T-helper 2 cell treated with Interferon-gamma antibody and Interleukin-4, amounts not matched to agents 5 μg/mL and 100 μg/mL, for 36 hours (primary cell): ENCODE data around the gene ARAP1.

Experiments used
- DNase-seq: peaks from one replicate; pipeline ENCODE4 v3.0.0; 2021; ENCODE audit warnings: low spot score
- H3K27ac Mint-ChIP-seq: one replicate; pipeline ENCODE4 v1.8.0; 2021; ENCODE audit warnings: mild to moderate bottlenecking, mixed read lengths
- H3K27me3 Mint-ChIP-seq: one replicate; pipeline ENCODE4 v1.8.0; 2021; ENCODE audit warnings: low read depth, mixed read lengths
- H3K36me3 Mint-ChIP-seq: one replicate; pipeline ENCODE4 v1.8.0; 2021; ENCODE audit warnings: low read depth, mixed read lengths
- H3K4me1 Mint-ChIP-seq: one replicate; pipeline ENCODE4 v1.8.0; 2021; ENCODE audit warnings: low read depth, mixed read lengths
- H3K4me3 Mint-ChIP-seq: one replicate; pipeline ENCODE4 v1.8.0; 2022; ENCODE audit warnings: mild to moderate bottlenecking, moderate library complexity, mixed read lengths
- H3K9me3 Mint-ChIP-seq: one replicate; pipeline ENCODE4 v1.8.0; 2021; ENCODE audit warnings: mixed read lengths

Gene ARAP1

DNA sequence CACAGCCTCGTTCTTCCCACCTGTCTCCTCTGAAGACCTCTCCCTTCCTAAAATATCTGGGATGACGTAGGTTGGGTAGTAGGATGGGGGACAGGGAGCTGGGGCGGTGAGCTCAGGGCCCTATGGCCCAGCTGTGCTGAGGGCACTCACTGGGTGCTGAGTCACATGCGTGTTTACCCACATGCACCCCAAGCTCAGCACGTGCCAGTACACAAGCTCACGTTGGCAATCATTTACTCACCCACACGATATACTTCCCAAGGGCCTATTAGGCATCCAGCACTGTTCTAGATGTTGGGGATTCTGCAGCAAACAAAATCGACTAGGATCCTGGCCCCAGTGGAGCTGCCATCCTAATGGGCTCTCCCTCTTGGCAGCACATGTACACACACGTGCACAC lies 28.7 kb downstream of the ARAP1 start:
- DNase-seq = no peak
- Mint-ChIP-seq H3K4me3 (peak overlapping the region; percentile 12), H3K27ac (peak overlapping the region; percentile 7), H3K27me3 (no peaks in the 10 kb centered on the region), H3K4me1 (peaks cover 29% of the 10 kb centered on the region), H3K9me3 (no peaks in the 10 kb centered on the region), H3K36me3 (peaks cover 7% of the 10 kb centered on the region)

DNA sequence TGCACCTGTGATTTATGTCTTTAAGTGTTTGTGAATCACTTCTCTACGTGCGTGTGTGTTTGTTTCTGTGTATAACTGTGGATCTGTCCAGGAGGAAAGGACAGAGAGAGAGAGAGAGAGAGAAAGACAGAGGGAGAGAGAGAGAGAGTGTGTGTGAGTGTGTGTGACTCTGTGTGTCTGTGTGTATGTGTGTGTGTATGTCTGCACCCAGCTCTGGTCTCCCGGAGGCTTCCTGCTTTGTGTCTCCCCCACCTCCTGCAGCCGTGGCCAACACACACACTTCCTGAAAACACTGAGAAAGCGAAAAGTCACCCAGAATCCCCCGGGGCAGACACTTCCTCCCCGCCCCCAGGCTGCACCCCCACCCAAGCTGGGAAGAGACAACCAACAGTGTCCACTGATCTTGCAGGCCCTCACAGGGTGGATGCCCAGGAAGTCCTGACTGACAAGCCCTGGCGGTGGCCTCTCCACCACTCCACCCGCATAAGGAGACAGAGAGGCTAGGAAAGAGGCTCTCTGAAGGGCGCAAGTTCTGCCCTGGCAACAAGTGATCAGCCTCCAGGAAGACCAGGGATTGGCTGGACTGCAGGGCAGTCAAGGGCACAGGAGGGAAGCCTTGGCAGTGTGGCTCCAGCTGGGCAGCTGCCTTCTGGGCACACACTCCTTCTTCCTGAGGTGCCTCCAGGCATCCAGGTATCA lies 30.0 kb downstream of the ARAP1 start:
- DNase-seq = peak; percentile 79
- Mint-ChIP-seq H3K27me3 (no peaks in the 10 kb centered on the region), H3K9me3 (no peaks in the 10 kb centered on the region), H3K4me3 (peak overlapping the region; percentile 96), H3K4me1 (peaks cover 32% of the 10 kb centered on the region), H3K27ac (peak overlapping the region; percentile 93), H3K36me3 (peaks cover 7% of the 10 kb centered on the region)

DNA sequence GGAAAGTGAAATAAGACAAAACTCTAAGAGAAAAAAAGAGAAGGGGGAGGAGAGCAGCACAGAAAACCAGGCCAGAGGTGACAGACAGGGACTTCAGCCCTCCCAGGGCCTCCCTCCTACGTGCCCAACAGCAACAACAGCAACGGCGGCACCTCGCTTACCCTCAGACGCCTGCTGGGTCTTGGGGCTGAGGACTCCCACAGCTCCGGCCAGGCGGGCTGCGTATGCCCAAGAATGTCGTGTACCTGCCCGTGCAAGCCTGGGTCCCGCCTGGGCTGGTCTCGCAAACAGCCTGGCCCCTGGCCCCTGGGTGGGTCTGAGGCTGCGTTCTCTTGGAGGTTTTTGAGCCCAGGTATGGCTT lies 30.5 kb downstream of the ARAP1 start:
- Mint-ChIP-seq H3K36me3 (peaks cover 7% of the 10 kb centered on the region), H3K4me1 (peaks cover 32% of the 10 kb centered on the region), H3K27ac (peak overlapping the region; percentile 93), H3K4me3 (peak overlapping the region; percentile 96), H3K9me3 (no peaks in the 10 kb centered on the region), H3K27me3 (no peaks in the 10 kb centered on the region)
- DNase-seq = peak; percentile 27

DNA sequence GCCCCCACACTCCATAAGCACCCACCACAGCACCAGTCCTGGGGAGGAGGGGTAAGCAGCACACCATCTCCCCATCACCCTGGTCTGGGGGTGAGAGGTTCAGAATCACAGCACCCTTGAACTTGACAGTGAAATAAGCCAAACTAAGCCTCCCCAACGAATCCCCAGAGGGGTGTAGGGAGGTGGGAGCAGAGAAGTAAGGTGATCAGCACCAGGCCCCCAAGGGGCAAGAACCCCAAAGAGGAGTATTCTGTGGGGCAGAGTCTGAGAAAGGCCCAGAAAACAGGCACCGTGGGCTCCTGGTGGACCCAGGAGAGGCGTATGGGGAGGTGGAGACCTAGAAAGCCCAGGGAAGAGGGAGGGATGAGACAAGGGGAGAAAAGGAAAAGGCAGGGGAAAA lies 30.9 kb downstream of the ARAP1 start:
- H3K4me1 Mint-ChIP-seq = peaks cover 32% of the 10 kb centered on the region
- H3K9me3 Mint-ChIP-seq = no peaks in the 10 kb centered on the region
- H3K27ac Mint-ChIP-seq = peak overlapping the region; percentile 93
- no peak for DNase-seq
- H3K27me3 Mint-ChIP-seq = no peaks in the 10 kb centered on the region
- H3K36me3 Mint-ChIP-seq = peaks cover 7% of the 10 kb centered on the region
- H3K4me3 Mint-ChIP-seq = peak overlapping the region; percentile 96

DNA sequence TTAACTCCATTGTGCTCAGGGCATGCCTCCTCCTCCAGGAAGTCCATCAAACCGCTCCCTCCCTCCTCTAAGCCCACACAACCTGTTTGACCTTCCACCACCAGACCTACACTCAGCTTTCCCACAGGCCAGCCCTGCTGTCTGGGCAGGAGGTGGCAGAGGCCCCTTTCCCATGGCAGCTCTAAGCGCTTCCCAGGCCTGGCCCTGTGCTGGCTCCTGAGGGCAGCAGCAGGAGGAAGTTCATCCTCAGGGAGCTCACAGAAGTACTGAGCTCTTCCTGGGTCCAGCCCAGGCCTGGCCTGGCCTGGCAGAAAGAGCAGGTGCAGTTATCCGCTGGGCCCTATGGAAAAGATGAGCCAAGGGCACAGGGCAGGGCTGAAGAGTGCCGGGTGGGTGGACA lies 31.4 kb downstream of the ARAP1 start:
- no peaks in the 10 kb centered on the region for H3K27me3 Mint-ChIP-seq
- peak overlapping the region; percentile 96 for H3K4me3 Mint-ChIP-seq
- H3K4me1 Mint-ChIP-seq = peaks cover 32% of the 10 kb centered on the region
- no peak for DNase-seq
- peak overlapping the region; percentile 93 for H3K27ac Mint-ChIP-seq
- H3K9me3 Mint-ChIP-seq = no peaks in the 10 kb centered on the region
- H3K36me3 Mint-ChIP-seq = peaks cover 7% of the 10 kb centered on the region

DNA sequence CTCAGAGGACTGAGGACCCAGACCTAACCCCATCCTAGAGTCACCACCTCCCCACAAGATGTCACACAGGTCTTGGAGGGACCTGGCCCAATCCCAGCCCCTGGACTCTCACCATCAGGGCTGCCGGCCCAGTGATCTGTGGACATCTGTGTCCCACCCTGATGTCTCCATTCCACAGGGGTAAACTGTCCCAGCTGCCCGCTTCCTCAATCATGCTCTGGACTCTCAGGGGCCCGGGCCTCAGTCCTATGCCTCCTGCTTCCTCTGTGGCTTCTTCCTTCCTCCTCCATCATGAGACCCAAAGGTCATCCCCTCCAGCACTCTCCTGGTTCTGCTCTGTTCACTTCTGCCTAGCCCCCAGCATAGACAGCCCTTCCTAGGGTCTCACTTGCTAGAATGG lies 32.2 kb downstream of the ARAP1 start:
- H3K27ac Mint-ChIP-seq = peak overlapping the region; percentile 93
- H3K9me3 Mint-ChIP-seq = no peaks in the 10 kb centered on the region
- peak overlapping the region; percentile 96 for H3K4me3 Mint-ChIP-seq
- no peak for DNase-seq
- H3K27me3 Mint-ChIP-seq = no peaks in the 10 kb centered on the region
- peaks cover 4% of the 10 kb centered on the region for H3K36me3 Mint-ChIP-seq
- peaks cover 27% of the 10 kb centered on the region for H3K4me1 Mint-ChIP-seq

DNA sequence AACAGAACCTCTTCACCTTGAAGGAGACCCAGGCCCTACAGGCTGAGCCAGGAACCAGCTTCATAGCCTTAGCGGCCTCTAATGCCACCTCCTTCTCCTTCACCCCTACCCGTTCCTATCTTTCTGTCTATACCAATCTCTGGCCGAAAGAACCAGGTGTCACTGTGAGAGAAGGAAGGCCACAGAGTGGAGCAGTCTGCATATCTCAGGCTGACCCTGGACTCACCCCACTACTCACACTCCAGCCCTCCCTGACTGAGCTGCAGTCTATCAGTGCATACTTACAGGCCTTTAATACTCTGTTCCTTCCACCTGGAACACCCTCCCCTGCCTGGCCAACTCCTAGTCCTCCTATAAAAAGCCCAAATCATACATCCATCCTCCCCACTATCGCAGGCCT lies 32.7 kb downstream of the ARAP1 start:
- Mint-ChIP-seq H3K9me3 (no peaks in the 10 kb centered on the region), H3K36me3 (peaks cover 4% of the 10 kb centered on the region), H3K27me3 (no peaks in the 10 kb centered on the region), H3K4me1 (peaks cover 28% of the 10 kb centered on the region), H3K4me3 (peak overlapping the region; percentile 96), H3K27ac (peak overlapping the region; percentile 23)
- DNase-seq = no peak

DNA sequence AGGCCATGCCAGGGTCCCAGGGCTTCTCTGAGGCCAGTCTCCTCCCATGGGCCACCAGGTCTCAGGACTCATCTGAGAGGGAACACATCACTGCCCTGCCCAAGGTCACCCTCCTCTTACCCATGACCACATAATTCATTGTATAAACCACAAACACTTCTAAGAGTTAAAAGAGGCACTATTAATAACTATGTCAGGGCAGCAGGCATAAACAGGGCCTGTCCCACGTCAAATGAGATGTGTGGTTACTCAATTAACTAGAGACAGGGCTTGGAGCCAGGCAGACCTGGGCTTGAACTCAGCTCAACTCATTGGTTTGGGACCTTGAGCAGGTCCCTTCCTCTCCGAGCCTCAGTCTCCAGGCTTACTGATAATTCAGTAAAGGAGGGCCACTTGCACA lies 33.1 kb downstream of the ARAP1 start:
- Mint-ChIP-seq H3K27me3 (no peaks in the 10 kb centered on the region), H3K36me3 (peaks cover 4% of the 10 kb centered on the region), H3K9me3 (no peaks in the 10 kb centered on the region), H3K27ac (peak overlapping the region; percentile 23), H3K4me3 (peak overlapping the region; percentile 96), H3K4me1 (peaks cover 28% of the 10 kb centered on the region)
- no peak for DNase-seq

DNA sequence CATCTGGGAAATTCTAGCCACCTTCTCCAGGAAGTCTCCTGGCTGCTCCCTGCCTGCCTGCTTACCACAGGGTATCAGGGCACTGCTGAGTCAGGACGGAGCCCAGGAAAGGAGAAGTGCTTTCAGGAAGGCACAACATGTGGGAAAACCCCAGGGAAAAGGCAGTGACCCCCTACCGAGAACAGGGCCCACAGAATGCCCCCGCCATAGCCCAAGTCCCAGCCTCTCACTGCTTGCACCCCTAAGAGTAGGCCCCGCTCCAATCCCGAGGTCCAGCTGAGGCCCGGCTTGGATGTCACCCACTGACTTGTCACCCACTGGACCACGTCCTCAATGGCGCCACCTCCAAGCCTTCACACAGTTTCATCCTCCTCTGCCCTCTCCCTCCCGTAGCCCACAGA lies 34.1 kb downstream of the ARAP1 start:
- DNase-seq = no peak
- no peaks in the 10 kb centered on the region for H3K9me3 Mint-ChIP-seq
- H3K27me3 Mint-ChIP-seq = no peaks in the 10 kb centered on the region
- H3K36me3 Mint-ChIP-seq = peaks cover 4% of the 10 kb centered on the region
- no peak overlapping the region for H3K4me3 Mint-ChIP-seq
- H3K4me1 Mint-ChIP-seq = peaks cover 25% of the 10 kb centered on the region
- no peak overlapping the region for H3K27ac Mint-ChIP-seq

DNA sequence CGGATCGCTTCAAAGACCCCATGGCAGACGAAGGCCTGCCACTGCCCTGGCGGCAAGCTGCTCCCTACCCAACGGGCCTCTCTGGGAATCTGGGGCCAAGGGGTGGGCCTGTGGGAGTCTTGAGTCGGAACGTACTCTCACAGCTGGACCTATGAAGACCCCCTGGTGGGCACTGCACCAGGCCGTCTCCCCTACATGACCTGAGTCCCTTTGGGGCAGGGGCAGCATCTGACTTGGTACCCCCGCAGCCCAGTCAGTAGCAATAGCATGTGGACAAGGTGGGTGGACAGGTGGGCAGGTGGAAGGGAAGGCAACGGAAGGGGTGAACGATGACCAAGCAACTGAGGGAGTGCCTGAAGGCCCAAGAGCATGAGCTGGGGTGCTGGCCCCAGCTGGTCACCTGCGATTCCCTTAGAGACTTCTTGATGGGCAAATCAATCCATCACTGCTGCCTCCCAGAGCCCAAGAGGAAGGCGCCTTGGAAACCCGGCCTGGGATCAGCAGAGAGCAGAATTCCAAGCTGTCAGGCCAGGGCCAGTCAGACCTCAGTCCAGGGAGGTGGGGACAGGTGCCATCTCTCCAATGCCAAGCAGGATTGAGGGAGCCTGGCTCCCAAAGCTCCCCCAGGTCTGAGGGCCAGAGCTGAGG lies 35.3 kb downstream of the ARAP1 start:
- peaks cover 22% of the 10 kb centered on the region for H3K4me1 Mint-ChIP-seq
- peaks cover 8% of the 10 kb centered on the region for H3K36me3 Mint-ChIP-seq
- no peak overlapping the region for H3K27ac Mint-ChIP-seq
- H3K27me3 Mint-ChIP-seq = no peaks in the 10 kb centered on the region
- H3K9me3 Mint-ChIP-seq = no peaks in the 10 kb centered on the region
- no peak for DNase-seq
- no peak overlapping the region for H3K4me3 Mint-ChIP-seq

DNA sequence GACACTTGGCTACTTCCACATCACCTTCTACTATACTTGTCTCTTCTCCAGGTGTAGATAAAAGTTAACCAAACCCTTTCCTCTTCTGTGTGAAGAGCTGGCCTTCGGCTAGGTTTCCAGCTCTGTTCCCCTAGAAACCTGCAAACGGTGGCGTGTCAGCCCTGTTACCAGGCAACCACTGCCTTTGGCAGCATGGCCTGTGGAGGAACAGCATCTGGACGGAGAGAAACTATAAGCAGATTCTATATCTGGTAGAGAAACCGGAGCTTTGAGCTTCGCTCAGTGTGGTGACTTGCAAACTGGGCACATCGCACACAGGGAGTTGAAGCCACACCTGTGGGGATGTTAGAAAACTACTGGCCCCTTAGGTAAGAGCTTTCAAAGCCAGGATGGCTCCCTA lies 35.9 kb downstream of the ARAP1 start:
- Mint-ChIP-seq H3K27ac (no peak overlapping the region), H3K9me3 (no peaks in the 10 kb centered on the region), H3K36me3 (peaks cover 9% of the 10 kb centered on the region), H3K4me1 (peaks cover 22% of the 10 kb centered on the region), H3K27me3 (no peaks in the 10 kb centered on the region), H3K4me3 (no peak overlapping the region)
- no peak for DNase-seq

DNA sequence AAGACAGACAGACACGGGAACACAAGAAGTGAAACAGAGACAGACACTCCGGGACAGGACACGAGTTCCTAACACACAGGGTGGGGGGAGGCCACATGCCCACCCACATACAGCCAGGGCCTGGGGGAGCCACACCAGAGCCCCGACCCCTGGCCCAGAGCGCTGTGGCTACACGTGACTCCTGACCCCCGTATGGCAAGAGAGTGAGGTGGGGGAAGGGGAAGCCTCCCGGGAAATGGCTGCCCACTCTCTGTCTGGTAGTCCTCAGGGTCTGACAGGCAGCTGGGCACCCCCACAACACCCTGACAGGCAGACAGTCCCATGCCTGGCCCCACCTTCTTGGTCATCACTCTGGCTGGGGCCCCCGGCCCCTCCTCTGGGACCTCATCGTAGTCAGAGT lies 39.4 kb downstream of the ARAP1 start:
- no peak for DNase-seq
- H3K4me1 Mint-ChIP-seq = peaks cover 2% of the 10 kb centered on the region
- peaks cover 30% of the 10 kb centered on the region for H3K36me3 Mint-ChIP-seq
- H3K4me3 Mint-ChIP-seq = no peak overlapping the region
- no peaks in the 10 kb centered on the region for H3K27me3 Mint-ChIP-seq
- no peak overlapping the region for H3K27ac Mint-ChIP-seq
- no peaks in the 10 kb centered on the region for H3K9me3 Mint-ChIP-seq

DNA sequence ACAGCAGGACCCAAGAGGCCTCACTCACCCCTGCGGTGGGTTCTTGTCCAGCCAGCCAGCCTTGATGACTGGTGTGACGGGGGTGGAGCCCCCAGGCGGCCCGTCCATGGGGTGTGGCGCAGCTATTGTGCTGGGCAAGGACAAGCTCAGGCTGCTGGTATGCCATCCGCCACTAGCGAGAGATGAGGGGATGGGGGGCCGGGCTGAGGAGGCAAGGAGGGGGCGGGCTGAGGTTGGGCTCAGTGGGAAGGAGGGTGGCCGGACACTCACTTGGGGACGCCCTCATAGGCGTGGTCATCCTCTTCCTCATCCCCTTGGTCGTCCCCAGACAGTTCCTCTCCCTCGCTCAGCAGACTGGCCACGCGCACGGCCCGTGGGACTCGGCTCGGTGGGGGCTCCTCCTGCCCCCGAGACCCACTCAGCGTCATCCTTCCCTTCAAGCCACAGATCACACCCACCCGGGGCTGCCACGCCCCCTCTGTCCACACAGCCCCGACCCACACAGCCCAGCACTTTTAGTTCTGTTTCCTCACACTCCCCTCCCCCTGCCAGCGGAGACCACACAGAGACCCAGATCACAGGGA lies 39.9 kb downstream of the ARAP1 start:
- Mint-ChIP-seq H3K9me3 (no peaks in the 10 kb centered on the region), H3K36me3 (peaks cover 35% of the 10 kb centered on the region), H3K27ac (no peak overlapping the region), H3K27me3 (no peaks in the 10 kb centered on the region), H3K4me1 (peaks cover 2% of the 10 kb centered on the region), H3K4me3 (no peak overlapping the region)
- DNase-seq = no peak

DNA sequence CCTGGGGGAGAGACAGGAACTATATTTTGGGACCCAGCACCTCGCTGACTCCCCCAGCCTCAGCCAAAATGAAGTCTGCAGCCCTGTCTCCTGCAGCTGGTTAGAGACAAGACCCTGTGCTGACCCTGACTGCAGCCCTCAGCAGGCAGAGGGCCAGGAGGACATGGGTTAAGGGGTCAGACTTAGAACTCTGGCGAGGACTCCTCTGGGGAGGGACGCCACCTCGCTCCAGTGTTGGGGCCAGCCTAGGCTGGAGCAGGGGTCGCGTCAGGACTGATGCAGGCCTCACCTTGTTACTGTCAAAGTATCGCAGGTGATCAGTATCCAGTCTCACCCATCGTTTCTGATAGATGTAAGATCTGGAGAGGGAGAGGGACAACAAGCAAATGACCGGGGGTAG lies 41.1 kb downstream of the ARAP1 start:
- H3K27ac Mint-ChIP-seq = no peak overlapping the region
- no peak overlapping the region for H3K4me3 Mint-ChIP-seq
- H3K36me3 Mint-ChIP-seq = peaks cover 44% of the 10 kb centered on the region

More for the DNA sequence above, 41.1 kb downstream of the ARAP1 start:
- Mint-ChIP-seq H3K27me3 (no peaks in the 10 kb centered on the region), H3K9me3 (no peaks in the 10 kb centered on the region), H3K4me1 (peaks cover 2% of the 10 kb centered on the region)
- DNase-seq = no peak
